LNCaP clone FGC (cell line): Measurements from ENCODE around the gene FDX1.

Experiments
- DNase-seq: peaks from one replicate; pipeline ENCODE4 v3.0.0-alpha.2; 2011; ENCODE audit warnings: low read depth
- H3K4me3 ChIP-seq: 2 replicates; pipeline ENCODE4 v1.5.1; 2011; ENCODE audit warnings: mild to moderate bottlenecking, low read depth, low read length, control low read depth
- TF ChIP-seq, protein P1 (sequence below): IDR thresholded peaks from 2 replicates; pipeline ENCODE4 v1.5.1; 2012; ENCODE audit warnings: mild to moderate bottlenecking; ENCODE audit not compliant: control insufficient read depth, insufficient read depth; ENCODE audit errors: extremely low read depth

Gene FDX1

DNA sequence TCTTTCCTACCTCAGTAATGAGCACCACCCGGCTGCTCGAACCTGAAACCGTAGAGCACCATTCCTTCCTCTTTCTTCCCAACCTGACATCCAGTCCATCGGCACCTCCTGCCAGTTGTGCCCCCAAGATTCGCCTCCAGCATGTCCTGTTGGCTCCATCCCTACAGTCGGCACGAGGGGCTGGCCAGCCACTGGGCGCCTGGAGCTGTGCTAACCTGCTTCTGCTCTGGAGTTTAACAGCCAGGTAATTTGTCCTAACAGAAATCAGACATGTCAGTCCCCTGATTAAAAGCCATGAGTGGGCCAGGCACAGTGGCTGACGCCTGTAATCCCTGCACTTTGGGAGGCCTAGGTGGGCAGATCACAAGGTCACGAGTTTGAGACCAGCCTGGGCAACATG is 16.8 kb downstream of the FDX1 start:
- TF ChIP-seq, protein P1, sequence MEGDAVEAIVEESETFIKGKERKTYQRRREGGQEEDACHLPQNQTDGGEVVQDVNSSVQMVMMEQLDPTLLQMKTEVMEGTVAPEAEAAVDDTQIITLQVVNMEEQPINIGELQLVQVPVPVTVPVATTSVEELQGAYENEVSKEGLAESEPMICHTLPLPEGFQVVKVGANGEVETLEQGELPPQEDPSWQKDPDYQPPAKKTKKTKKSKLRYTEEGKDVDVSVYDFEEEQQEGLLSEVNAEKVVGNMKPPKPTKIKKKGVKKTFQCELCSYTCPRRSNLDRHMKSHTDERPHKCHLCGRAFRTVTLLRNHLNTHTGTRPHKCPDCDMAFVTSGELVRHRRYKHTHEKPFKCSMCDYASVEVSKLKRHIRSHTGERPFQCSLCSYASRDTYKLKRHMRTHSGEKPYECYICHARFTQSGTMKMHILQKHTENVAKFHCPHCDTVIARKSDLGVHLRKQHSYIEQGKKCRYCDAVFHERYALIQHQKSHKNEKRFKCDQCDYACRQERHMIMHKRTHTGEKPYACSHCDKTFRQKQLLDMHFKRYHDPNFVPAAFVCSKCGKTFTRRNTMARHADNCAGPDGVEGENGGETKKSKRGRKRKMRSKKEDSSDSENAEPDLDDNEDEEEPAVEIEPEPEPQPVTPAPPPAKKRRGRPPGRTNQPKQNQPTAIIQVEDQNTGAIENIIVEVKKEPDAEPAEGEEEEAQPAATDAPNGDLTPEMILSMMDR, result no peak
- no peak overlapping the region for H3K4me3 ChIP-seq
- no peak for DNase-seq

DNA sequence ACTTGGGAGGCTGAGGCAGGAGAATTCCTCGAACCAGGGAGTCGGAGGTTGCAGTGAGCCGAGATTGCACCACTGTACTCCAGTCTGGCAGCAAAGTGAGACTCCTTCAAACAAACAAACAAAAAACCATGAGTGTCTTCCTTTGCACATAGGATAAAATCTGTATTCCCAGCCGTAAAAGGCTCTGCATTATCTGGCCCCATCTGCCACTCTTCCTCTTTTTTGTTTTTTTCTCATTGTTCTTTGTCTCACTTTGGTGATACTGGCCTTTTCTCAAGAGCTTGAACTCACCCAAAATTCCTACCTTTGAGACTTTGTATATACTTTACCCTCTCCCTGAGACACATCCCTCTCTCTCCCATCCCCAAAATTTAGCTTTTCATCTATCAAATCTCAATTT is 17.6 kb downstream of the FDX1 start:
- no peak for DNase-seq
- TF ChIP-seq, protein P1, result no peak
- H3K4me3 ChIP-seq, result no peak overlapping the region

DNA sequence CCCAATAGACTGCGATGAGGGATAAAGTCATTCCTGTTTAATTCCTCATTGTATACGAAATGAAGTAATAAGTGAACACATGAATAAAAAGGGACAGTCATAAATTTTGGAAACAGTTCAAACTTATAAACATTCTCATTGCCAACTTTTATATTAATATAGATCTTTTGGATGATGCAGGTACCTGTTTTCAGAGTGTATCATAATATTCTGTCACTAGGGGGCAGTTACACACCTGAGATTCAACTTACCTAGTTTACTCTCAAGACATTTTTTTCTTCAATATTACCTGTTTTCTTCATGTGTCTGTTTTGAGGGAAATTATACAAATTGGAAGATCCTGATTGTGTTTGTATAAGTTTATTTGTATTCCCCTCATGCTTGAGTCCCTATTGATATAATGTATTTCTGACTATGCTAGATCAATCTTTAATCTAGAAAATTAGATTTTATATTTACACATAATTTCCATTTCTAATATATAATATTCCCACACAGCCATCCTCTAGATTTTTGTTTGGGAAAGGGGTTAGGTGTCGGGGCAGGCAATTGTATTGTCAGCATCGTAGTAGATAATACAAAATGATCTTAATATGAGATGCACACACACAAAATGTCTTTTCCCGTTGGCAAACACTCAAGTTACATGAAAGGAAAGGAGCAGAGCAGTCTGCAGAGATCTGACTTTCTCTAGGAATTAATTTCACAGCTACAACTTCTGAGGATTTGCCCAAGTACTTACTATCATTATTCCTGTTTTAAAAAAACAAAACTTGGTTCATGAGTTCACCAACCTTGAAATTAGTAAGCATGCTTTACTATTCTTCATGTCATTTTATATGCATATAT is 18.4 kb downstream of the FDX1 start:
- peak; percentile 72 for DNase-seq
- TF ChIP-seq, protein P1, result peak; percentile 58
- H3K4me3 ChIP-seq, result no peak overlapping the region

DNA sequence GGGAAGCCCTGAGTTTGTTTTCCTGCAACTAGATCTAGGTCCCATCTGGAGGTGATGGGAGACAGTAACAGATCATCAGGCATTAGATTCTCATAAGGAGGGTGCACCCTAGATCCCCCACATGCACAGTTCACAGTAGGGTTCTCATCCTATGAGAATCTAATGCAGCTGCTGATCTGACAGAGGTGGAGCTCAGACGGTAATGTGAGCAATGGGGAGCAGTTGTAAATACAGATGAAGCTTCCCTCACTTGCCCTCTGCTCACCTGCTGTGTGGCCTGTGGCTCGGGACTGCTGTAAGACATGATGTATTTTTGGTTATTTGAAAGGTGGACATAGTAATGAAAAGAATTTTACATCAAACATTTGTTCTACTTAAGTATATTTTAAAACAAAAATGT is 20.5 kb downstream of the FDX1 start:
- TF ChIP-seq, protein P1, result no peak
- DNase-seq, result no peak

DNA sequence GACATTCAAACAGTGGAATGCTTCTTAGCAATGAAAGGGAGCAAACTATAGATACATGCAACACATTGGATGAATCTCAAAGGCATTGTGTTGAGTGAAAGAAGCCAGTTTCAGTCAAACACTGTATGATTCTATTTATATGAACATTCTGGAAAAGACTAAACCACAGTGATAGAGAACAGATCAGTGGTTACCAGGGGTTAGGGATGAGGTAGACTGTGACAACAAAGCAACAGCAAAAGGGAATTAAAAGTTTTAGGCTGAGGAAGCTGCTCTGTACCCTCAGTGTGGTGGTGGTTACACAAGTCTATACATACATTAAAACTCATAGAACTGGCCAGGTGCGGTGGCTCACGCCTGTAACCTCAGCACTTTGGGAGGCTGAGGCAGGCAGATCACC is 23.0 kb downstream of the FDX1 start:
- TF ChIP-seq, protein P1, result no peak
- DNase-seq, result no peak
- H3K4me3 ChIP-seq, result no peak overlapping the region

More for the DNA sequence above, 20.5 kb downstream of the FDX1 start:
- H3K4me3 ChIP-seq, result no peak overlapping the region

DNA sequence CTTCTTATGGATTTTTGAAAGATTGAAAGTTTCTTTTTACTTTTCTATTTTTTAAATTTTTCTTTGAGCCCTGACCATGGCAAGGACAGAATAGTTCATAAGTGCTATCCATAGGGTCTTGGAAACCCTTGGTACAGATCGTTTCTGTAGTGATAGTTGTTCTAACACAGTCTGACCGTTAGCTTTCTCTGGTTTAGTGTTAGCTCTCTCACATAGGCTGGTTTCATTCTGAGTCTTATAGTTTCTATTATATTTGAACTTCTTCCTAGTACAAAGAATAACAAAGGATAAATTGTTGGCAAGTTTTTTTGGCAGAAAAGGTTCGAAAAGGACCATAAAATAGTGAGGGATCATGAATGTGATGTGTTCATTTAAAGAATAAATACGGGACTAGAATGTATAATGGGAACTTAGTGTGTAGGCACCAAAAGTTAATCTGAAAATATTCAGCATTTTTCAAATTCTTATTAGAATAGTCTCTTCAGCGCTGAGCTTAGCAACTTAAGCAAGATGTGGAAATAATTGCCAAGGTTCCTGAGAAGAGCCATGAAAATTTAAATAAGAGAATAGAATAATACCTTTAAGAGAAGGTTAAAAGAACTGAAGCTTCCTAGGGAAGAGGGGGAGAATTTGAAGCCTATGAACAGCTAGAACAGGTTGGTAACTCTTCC is 24.1 kb downstream of the FDX1 start:
- no peak for DNase-seq
- H3K4me3 ChIP-seq, result no peak overlapping the region
- TF ChIP-seq, protein P1, result no peak
